HG03521 (cell line): ENCODE measurements around the gene IFIT1.

Experiments
- ATAC-seq: cut with Tn5 transposase; IDR thresholded peaks from one replicate; pipeline ENCODE4 v1.9.1; 2021; ENCODE audit warnings: mild to moderate bottlenecking, moderate library complexity; ENCODE audit not compliant: unreplicated experiment

Gene IFIT1

GRCh38 chr10:89391907-89392756, at the start of gene IFIT1:
IFIT1 (plus strand) TSS chr10:89392623; CDS start chr10:89392713, 90 bp downstream.
- peak; percentile 70 for ATAC-seq

GRCh38 chr10:89343089-89343767, 49.2 kb upstream of the IFIT1 start:
- ATAC-seq = no peak

- no peak for ATAC-seq
These were observed 48.3 kb upstream of the IFIT1 start for GRCh38 chr10:89344156-89344555.

- ATAC-seq = no peak
These were observed 46.9 kb upstream of the IFIT1 start for GRCh38 chr10:89345367-89346000.

- no peak for ATAC-seq
These were observed 45.8 kb upstream of the IFIT1 start for GRCh38 chr10:89346405-89347254.

GRCh38 chr10:89347701-89348457, 44.5 kb upstream of the IFIT1 start:
- no peak for ATAC-seq

GRCh38 chr10:89348481-89348880, 43.9 kb upstream of the IFIT1 start:
- no peak for ATAC-seq

- ATAC-seq = no peak
These were observed 43.4 kb upstream of the IFIT1 start for GRCh38 chr10:89348975-89349374.

GRCh38 chr10:89350631-89351315, 41.6 kb upstream of the IFIT1 start:
- peak; percentile 26 for ATAC-seq

- ATAC-seq = peak; percentile 86
These were observed 41.0 kb upstream of the IFIT1 start for GRCh38 chr10:89351412-89351779.

GRCh38 chr10:89351780-89352597, 40.4 kb upstream of the IFIT1 start:
- ATAC-seq = peak; percentile 37

- no peak for ATAC-seq
These were observed 39.6 kb upstream of the IFIT1 start for GRCh38 chr10:89352802-89353201.

GRCh38 chr10:89355394-89355931, 37.0 kb upstream of the IFIT1 start:
- ATAC-seq = no peak

GRCh38 chr10:89357096-89357495, 35.3 kb upstream of the IFIT1 start:
- ATAC-seq = no peak

- no peak for ATAC-seq
These were observed 34.4 kb upstream of the IFIT1 start for GRCh38 chr10:89357975-89358374.

- no peak for ATAC-seq
These were observed 32.3 kb upstream of the IFIT1 start for GRCh38 chr10:89360157-89360556.

GRCh38 chr10:89362929-89363328, 29.5 kb upstream of the IFIT1 start:
- ATAC-seq = no peak

GRCh38 chr10:89363729-89364442, 28.5 kb upstream of the IFIT1 start:
- ATAC-seq = no peak
